ENCODE data around the gene JADE2.

DNA sequence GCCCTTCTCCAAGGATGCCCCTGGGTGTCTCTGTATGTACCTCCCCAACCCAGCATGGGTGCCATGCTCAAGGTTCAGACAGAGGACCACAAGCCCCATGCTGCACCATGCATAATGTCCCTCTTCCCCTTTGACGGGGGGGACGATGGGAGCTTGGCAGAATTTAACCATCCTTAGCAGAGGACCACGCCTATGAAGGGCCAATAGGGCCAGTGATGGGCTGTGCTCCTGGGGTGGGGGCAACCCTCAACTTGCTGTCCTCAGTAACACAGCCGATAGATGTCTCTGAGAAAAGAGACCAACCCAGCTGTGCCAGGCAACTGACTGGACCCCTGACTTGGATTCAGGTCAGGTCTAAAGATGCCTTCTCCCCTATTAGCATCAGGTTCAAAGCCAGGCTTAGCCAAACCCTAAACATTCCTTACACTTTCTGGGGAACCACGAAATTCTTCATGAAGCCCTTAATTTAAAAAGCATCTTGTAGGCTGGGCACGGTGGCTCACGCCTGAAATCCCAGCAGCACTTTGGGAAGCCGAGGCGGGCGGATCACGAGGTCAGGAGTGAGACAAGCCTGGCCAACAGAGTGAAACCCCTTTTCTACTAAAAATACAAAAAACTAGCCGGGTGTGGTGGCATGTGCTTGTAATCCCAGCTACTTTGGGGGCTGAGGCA lies 20.7 kb upstream of the JADE2 start:
- TF ChIP-seq CSRNP3 (CRISPR knock-in tag; IDR thresholded peaks at IDR 0.05), result no peak
- no peak for TF ChIP-seq PATZ1 (CRISPR knock-in tag; IDR thresholded peaks at IDR 0.05; ENCODE audit: borderline replicate concordance)
- no peak for TF ChIP-seq RARB (CRISPR knock-in tag; IDR thresholded peaks at IDR 0.05)
- no peak for TF ChIP-seq ZNF8 (CRISPR knock-in tag; IDR thresholded peaks at IDR 0.05)
- no peak for TF ChIP-seq BACH2 (CRISPR knock-in tag; IDR thresholded peaks at IDR 0.05; ENCODE audit: borderline replicate concordance)
- no peak for TF ChIP-seq ZNF565 (CRISPR knock-in tag; conservative IDR thresholded peaks at IDR 0.05; ENCODE audit: low read depth)
- TF ChIP-seq ZFP30 (CRISPR knock-in tag; IDR thresholded peaks at IDR 0.05), result no peak
- no peak for TF ChIP-seq TCF4 (CRISPR knock-in tag; IDR thresholded peaks at IDR 0.05; ENCODE audit: borderline replicate concordance)

All from SK-N-SH treated with all-trans-retinoic acid at 6 μM for 48 hours (cell line).